Panc1 (cell line): Measurements from ENCODE around the gene MPPE1. TPM values are rescaled to one million over a fixed set of nuclear protein-coding genes. Genes with fewer than 3 reads are reported as not detected.

Experiments
- ATAC-seq: fragments of 200-7000 bp; cut with Tn5 transposase; 2 replicates; pipeline ENCODE4 v1.9.1; 2020; ENCODE audit warnings: mild to moderate bottlenecking, moderate library complexity
- BruUV-seq: library from RNA; stranded (reverse); fragments of 400-500 nt; replicated peaks from 2 replicates; lab custom pipeline; 2021; lab: Mats Ljungman, UMichigan
- CTCF ChIA-PET: fragments of 300-600 bp; sonication (Branson Sonifier 250); formaldehyde crosslinking; loops from one replicate; lab custom pipeline; 2022; ENCODE audit warnings: antibody characterized with exemption; lab: Charles Lee
- POLR2A ChIA-PET: fragments of 300-600 bp; sonication (Branson Sonifier 250); formaldehyde crosslinking; loops from one replicate; lab custom pipeline; 2022; ENCODE audit warnings: antibody characterized with exemption; lab: Charles Lee
- DNase-seq: peaks from one replicate; pipeline ENCODE4 v3.0.0-alpha.2; 2010; ENCODE audit warnings: low read depth, low spot score
- H3K27ac ChIP-seq: 2 replicates; pipeline ENCODE4 v1.5.1; 2011; ENCODE audit warnings: mild to moderate bottlenecking, low read length, inconsistent platforms
- H3K27me3 ChIP-seq: fragments of 200-500 bp; sonication (Bioruptor generic); 2 replicates; pipeline ENCODE4 v1.6.0; 2014; ENCODE audit warnings: low read length, inconsistent platforms; ENCODE audit not compliant: control insufficient read depth, insufficient read depth
- H3K36me3 ChIP-seq: fragments of 200-500 bp; sonication (Bioruptor generic); 2 replicates; pipeline ENCODE4 v1.5.1; 2014; ENCODE audit warnings: inconsistent platforms, mild to moderate bottlenecking, low read length, moderate library complexity; ENCODE audit not compliant: control insufficient read depth, insufficient read depth
- H3K4me1 ChIP-seq: 2 replicates; pipeline ENCODE4 v1.5.1; 2011; ENCODE audit warnings: inconsistent platforms, mild to moderate bottlenecking, low read length, moderate library complexity; ENCODE audit not compliant: control insufficient read depth, insufficient read depth
- H3K4me3 ChIP-seq, 2 experiments: 2 replicates each; pipeline ENCODE4 v1.5.1; 2011 to 2012; ENCODE audit warnings: low read depth in 2 of 2, low read length in 2 of 2, mild to moderate bottlenecking in 2 of 2, inconsistent platforms in 1 of 2, moderate library complexity in 1 of 2
- H3K9me3 ChIP-seq: fragments of 200-500 bp; sonication (Bioruptor generic); 2 replicates; pipeline ENCODE4 v1.5.1; 2014; ENCODE audit warnings: low read depth, mild to moderate bottlenecking, inconsistent platforms, low read length, moderate library complexity; ENCODE audit not compliant: control insufficient read depth, insufficient read depth
- CTCF ChIP-seq: fragments of 450-650 bp; IDR thresholded peaks from 2 replicates; pipeline ENCODE4 v1.5.1; 2017; ENCODE audit warnings: mild to moderate bottlenecking
- POLR2AphosphoS5 ChIP-seq: IDR thresholded peaks from 2 replicates; pipeline ENCODE4 v1.6.1; 2012; ENCODE audit warnings: mild to moderate bottlenecking, low read depth, low read length, moderate library complexity
- REST ChIP-seq, 2 experiments: IDR thresholded peaks; 2 replicates each; pipeline ENCODE4 v1.6.1; 2011 to 2012; ENCODE audit warnings: low read depth in 2 of 2, control low read depth in 1 of 2, low read length in 1 of 2, mild to moderate bottlenecking in 1 of 2, moderate library complexity in 1 of 2; ENCODE audit not compliant: insufficient read depth in 1 of 2
- SIN3A ChIP-seq: IDR thresholded peaks from 2 replicates; pipeline ENCODE4 v1.6.1; 2012; ENCODE audit warnings: low read depth, mild to moderate bottlenecking, low read length, moderate library complexity, borderline replicate concordance; ENCODE audit not compliant: insufficient read depth
- TCF7L2 ChIP-seq: IDR thresholded peaks from 2 replicates; pipeline ENCODE4 v1.6.1; 2011; ENCODE audit warnings: mild to moderate bottlenecking, low read depth, low read length, inconsistent platforms
- in situ Hi-C: cut with HindIII; loops from 2 replicates; pipeline ENCODE4 v1.10.0; 2016; ENCODE audit warnings: low sequenced_read_pairs, low pct_unique_long_range_greater_than_20kb
- intact Hi-C: fragments of 100-400 bp; cut with micrococcal nuclease; formaldehyde crosslinking; loops from one replicate; pipeline ENCODE4 v1.10.0; 2022; ENCODE audit not compliant: unreplicated experiment
- total RNA-seq: library from RNA; stranded (reverse); gene quantifications from one replicate; pipeline ENCODE4 v1.2.1, GENCODE V29; 2021; ENCODE audit not compliant: unreplicated experiment

Gene MPPE1
- total RNA-seq, 1 experiment from 2014 or later = 37.1 TPM

DNA sequence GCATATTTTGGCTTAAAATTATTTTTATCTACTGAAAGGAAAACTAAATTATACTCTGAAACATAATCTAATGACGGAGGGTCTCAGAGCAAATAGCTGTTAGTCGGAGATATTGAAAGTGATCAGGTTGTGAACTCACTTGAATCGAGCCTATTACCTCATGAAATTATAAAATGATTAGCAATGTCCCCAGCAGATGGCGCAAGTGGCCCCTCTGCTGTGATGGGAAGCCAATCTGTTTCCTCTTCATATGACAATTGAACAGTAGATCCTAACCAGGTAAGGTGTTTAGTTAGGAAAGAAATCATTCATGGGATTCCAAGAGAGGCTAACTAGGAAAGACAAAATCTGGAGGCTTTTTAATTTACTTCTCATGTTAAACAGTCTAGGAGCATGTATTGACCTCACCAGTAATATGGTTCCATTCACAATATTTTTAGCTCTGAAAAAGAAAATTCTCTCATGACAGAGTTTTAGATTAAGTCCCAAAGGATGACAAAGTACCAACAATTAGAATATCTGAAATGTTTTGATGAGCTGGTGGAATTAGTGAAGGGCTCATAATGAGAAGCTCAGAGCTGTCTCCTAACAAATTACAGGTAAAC lies 29.9 kb upstream of the MPPE1 start:
- no peak for TF ChIP-seq POLR2AphosphoS5
- TF ChIP-seq SIN3A = no peak
- no peak for TF ChIP-seq REST (IDR thresholded peaks at IDR 0.05; ENCODE audit: insufficient read depth in 1 of 2, low read depth in 2 of 2, low read length in 1 of 2)
- TF ChIP-seq CTCF = peak; percentile 82
- Histone ChIP-seq H3K27ac (no peak overlapping the region), H3K4me3 (no peak overlapping the region), H3K36me3 (no peaks in the 10 kb centered on the region), H3K9me3 (no peaks in the 10 kb centered on the region), H3K4me1 (no peaks in the 10 kb centered on the region), H3K27me3 (no peaks in the 10 kb centered on the region)
- no TSS peak for BruUV-seq
- DNase-seq (peak; percentile 48), ATAC-seq (peak; percentile 90)
- intact Hi-C loops = loop anchor here (1.0 to 2.0 kb wide), 2 partner anchors 57 to 100 kb away; no protein-coding TSS in a partner anchor
- ChIA-PET POLR2A (interaction anchor here (0.6 to 1.1 kb wide), 2 partner anchors 9 to 23 kb away, joined by 4 to 8 read pairs; no protein-coding TSS in a partner anchor), CTCF (interaction anchor here (0.6 to 2.6 kb wide), 6 partner anchors 11 to 129 kb away, joined by 3 to 35 read pairs (median 10); partner anchors contain the start of gene IMPA2)
- in situ Hi-C loops = no loop called here

GRCh38 chr18:11932393-11932792 lies 24.3 kb upstream of the MPPE1 start:
- ChIA-PET POLR2A (no interaction called here), CTCF (no interaction called here)
- ATAC-seq = no peak
- BruUV-seq = no TSS peak
- no peak for DNase-seq
- Histone ChIP-seq H3K36me3 (no peaks in the 10 kb centered on the region), H3K27ac (no peak overlapping the region), H3K4me1 (no peaks in the 10 kb centered on the region), H3K27me3 (no peaks in the 10 kb centered on the region), H3K9me3 (no peaks in the 10 kb centered on the region), H3K4me3 (no peak overlapping the region)
- in situ Hi-C loops (no loop called here), intact Hi-C loops (no loop called here)
- TF ChIP-seq CTCF = no peak
- no peak for TF ChIP-seq SIN3A
- TF ChIP-seq TCF7L2 = no peak
- no peak for TF ChIP-seq POLR2AphosphoS5
- no peak for TF ChIP-seq REST (IDR thresholded peaks at IDR 0.05; ENCODE audit: insufficient read depth in 1 of 2, low read depth in 2 of 2, low read length in 1 of 2)
